ENCODE measurements around the gene METTL23.
"Not testable (repeated sequence)": the region's sequence is repeated elsewhere in the genome, so short reads cannot be mapped to it uniquely, and the experiment has no call there.

The METTL23 gene

GRCh38 chr17:76714822-76715495, 11.7 kb upstream of the METTL23 start:
- DNase-seq = peak; percentile 73

GRCh38 chr17:76715496-76715830, 11.2 kb upstream of the METTL23 start:
- DNase-seq = peak; percentile 20

- DNase-seq = no peak
Observed at GRCh38 chr17:76716146-76716838, 10.3 kb upstream of the METTL23 start.

GRCh38 chr17:76716839-76717215, 9.8 kb upstream of the METTL23 start:
- no peak for DNase-seq

- DNase-seq = no peak
Observed at GRCh38 chr17:76718516-76718915, 8.1 kb upstream of the METTL23 start.

GRCh38 chr17:76720211-76720610, 6.4 kb upstream of the METTL23 start:
- DNase-seq = no peak

GRCh38 chr17:76720941-76721340, 5.7 kb upstream of the METTL23 start:
- no peak for DNase-seq

- no peak for DNase-seq
Observed at GRCh38 chr17:76721463-76721862, 5.2 kb upstream of the METTL23 start.

- DNase-seq = no peak
Observed at GRCh38 chr17:76722279-76722678, 4.4 kb upstream of the METTL23 start.

- not testable (repeated sequence) for DNase-seq
Observed at GRCh38 chr17:76722977-76723376, 3.7 kb upstream of the METTL23 start.

- no peak for DNase-seq
Observed at GRCh38 chr17:76723812-76724211, 2.8 kb upstream of the METTL23 start.

GRCh38 chr17:76725580-76726230, 934 bp upstream of the METTL23 start:
- peak; percentile 77 for DNase-seq

- peak; percentile 98 for DNase-seq
Observed at GRCh38 chr17:76726231-76726775, 336 bp upstream of the METTL23 start, which contains the start of gene JMJD6. TSS of gene JMJD6 (minus strand) at chr17:76726606. CDS start at chr17:76726475, 131 bp downstream.

- DNase-seq = peak; percentile 46
Observed at GRCh38 chr17:76727745-76728456, 1.3 kb downstream of the METTL23 start.

GRCh38 chr17:76731800-76732733, 5.4 kb downstream of the METTL23 start:
- peak; percentile 38 for DNase-seq

GRCh38 chr17:76732734-76733617, 6.3 kb downstream of the METTL23 start:
- DNase-seq = peak; percentile 49

GRCh38 chr17:76733618-76733957, 6.9 kb downstream of the METTL23 start:
- peak; percentile 49 for DNase-seq

GRCh38 chr17:76734080-76734840, 7.6 kb downstream of the METTL23 start:
- peak; percentile 44 for DNase-seq

- DNase-seq = peak; percentile 60
Observed at GRCh38 chr17:76735006-76735405, 8.4 kb downstream of the METTL23 start.

Measured in DMS53 (cell line).